ENCODE data around the gene ANKMY1. TPM values are rescaled to one million over a fixed set of nuclear protein-coding genes. Genes with fewer than 3 reads are reported as not detected.
A peak's percentile ranks its signal among the peaks of the same experiment; 100 is the strongest.

ANKMY1 gene
- total and polyA plus RNA-seq, 11 donors: 2.4 to 11.7 (median 5.5) TPM

DNA sequence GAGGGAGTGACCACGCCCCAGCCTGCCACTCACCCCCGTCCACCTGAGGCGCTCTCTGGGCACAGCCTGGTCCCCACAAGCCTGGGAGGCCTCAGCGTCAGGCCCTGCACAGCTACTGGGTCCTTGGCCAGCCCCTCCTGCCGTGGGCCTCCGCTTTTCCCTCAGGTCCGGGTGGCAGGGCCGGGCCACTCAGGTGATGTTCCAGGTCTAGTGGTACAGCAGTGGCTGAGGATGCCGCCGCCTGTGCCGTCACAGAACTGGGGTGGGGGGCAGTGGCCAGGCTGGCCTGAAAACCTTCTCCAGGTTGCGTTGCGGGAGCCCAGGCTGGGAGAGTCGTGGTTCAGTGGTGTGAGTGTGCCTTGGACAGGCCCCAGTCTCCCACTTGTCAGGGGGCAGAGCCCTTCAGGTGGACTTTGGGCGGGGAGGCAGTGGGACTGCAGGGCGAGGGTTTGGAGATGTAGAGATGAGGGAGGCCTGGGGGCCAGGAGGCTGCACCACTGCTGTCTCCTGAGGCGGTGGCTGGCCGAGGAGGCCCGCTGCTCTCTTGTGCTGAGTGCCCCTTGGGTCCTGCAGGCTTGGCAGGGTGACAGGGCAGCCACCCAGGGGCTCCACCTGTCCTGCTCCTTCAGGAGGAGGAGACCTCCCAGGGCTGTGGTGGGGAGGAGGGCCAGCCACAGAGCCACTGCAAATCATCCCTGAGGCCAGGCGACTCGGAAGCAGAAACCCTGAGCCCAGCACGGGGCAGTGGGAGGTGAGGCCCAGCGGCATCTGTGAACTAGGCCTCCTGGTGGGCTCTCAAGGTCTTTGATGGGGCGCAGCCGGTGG lies 114.7 kb downstream of the ANKMY1 start:
- intact Hi-C loops (cut with DNase I): no loop called here
- Histone ChIP-seq H3K27ac (no peak overlapping the region), H3K4me3 (no peak overlapping the region), H3K36me3 (peaks cover 0 to 2% (median 0%) of the 10 kb centered on the region in 9 donors), H3K4me1 (peaks cover 0 to 56% (median 16%) of the 10 kb centered on the region in 12 donors), H3K9me3 (no peaks in the 10 kb centered on the region), H3K27me3 (peaks cover 0 to 5% (median 0%) of the 10 kb centered on the region in 9 donors)
- DNase-seq (no peak), ATAC-seq (no peak)
- WGBS, 4 donors: 80 to 88% (median 81%) methylated on average over 10 to 25 of the region's 25 CpGs
- TF ChIP-seq, protein P1, sequence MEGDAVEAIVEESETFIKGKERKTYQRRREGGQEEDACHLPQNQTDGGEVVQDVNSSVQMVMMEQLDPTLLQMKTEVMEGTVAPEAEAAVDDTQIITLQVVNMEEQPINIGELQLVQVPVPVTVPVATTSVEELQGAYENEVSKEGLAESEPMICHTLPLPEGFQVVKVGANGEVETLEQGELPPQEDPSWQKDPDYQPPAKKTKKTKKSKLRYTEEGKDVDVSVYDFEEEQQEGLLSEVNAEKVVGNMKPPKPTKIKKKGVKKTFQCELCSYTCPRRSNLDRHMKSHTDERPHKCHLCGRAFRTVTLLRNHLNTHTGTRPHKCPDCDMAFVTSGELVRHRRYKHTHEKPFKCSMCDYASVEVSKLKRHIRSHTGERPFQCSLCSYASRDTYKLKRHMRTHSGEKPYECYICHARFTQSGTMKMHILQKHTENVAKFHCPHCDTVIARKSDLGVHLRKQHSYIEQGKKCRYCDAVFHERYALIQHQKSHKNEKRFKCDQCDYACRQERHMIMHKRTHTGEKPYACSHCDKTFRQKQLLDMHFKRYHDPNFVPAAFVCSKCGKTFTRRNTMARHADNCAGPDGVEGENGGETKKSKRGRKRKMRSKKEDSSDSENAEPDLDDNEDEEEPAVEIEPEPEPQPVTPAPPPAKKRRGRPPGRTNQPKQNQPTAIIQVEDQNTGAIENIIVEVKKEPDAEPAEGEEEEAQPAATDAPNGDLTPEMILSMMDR (IDR thresholded peaks at IDR 0.05): no peak

DNA sequence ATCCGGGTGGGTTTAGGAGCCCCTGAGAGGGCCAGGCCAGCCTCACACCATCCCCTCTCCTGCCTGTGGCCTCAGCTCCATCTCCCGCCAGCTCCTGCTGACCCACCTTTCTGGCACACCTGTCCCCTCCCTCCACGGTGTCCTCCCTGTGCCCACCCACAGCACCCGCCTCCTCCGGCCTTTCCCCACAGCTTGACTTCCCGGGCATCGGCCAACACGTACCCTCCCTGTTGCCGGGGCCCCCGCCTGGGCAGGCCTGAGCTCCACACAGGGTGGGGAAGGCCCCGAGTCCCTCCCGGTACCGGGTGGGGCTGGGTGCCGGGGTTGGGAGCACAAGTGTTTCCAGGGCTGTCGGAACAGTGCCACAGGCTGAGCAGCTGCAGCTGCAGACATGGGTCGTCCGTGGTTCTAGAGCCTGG lies 115.8 kb downstream of the ANKMY1 start:
- TF ChIP-seq, protein P1 (IDR thresholded peaks at IDR 0.05): no peak
- no peak for TF ChIP-seq POLR2A (IDR thresholded peaks at IDR 0.05)
- H3K4me1 ChIP-seq: peaks cover 0 to 56% (median 23%) of the 10 kb centered on the region in 12 donors
- H3K4me3 ChIP-seq: no peak overlapping the region
- H3K27me3 ChIP-seq: peaks cover 0 to 12% (median 2%) of the 10 kb centered on the region in 9 donors
- H3K9me3 ChIP-seq: no peaks in the 10 kb centered on the region
- WGBS, 4 donors: 67 to 85% (median 73%) methylated on average over 14 to 17 of the region's 17 CpGs
- peak in 3 of 5 donors; percentile 26 to 62 (median 28) for DNase-seq
- no peak overlapping the region for H3K27ac ChIP-seq
- ATAC-seq: no peak
- intact Hi-C loops (cut with DNase I): no loop called here
- H3K36me3 ChIP-seq: peaks cover 0 to 2% (median 0%) of the 10 kb centered on the region in 9 donors

DNA sequence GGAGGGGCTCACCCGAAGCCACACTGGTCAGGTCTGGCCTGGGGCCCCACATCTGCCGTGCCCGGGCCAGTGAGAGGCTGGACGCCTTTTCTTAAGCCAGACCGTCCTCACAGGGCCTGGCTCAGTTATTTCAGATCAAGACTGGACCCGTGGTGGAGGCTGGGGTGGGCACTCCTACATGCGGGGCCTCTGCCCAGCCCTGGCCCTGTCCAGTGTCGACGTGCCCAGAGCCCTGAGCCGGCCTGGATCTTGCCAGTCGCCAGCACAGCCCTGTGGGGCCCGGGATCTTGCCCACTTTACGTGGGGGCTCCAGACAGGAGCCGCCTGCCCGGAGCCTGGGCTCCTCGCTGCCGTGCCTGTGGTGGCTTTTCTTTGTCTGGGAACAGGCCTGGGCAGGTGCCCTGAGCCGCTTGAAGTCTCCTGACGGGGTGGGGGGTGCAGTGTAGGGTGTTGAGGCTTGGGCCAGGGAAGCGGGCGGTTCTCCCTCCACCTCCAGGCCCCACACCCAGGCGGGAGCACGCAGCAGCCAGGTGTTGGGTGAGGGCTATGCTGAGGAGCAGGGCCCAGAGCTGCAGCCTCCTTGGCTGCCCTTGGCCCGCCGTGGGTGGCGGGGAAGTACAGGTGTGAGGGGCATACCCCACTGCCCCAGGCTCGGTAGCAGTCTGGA lies 116.3 kb downstream of the ANKMY1 start:
- 70 to 85% (median 77%) methylated on average over 16 to 27 of the region's 27 CpGs for WGBS, 4 donors
- TF ChIP-seq, protein P1 (IDR thresholded peaks at IDR 0.05): no peak
- no peak for TF ChIP-seq POLR2A (IDR thresholded peaks at IDR 0.05)
- DNase-seq (peak in 3 of 5 donors; percentile 21 to 52 (median 23)), ATAC-seq (no peak)
- Histone ChIP-seq H3K4me1 (peaks cover 0 to 62% (median 27%) of the 10 kb centered on the region in 12 donors), H3K9me3 (no peaks in the 10 kb centered on the region), H3K27ac (no peak overlapping the region), H3K27me3 (peaks cover 0 to 17% (median 4%) of the 10 kb centered on the region in 9 donors), H3K36me3 (peaks cover 0 to 2% (median 0%) of the 10 kb centered on the region in 9 donors), H3K4me3 (no peak overlapping the region)
- intact Hi-C loops (cut with DNase I): no loop called here
